Upper lobe of right lung (tissue), 1 donor: ENCODE measurements around the gene RAB6A. TPM values are rescaled to one million over a fixed set of nuclear protein-coding genes. Genes with fewer than 3 reads are reported as not detected.
A peak's percentile ranks its signal among the peaks of the same experiment; 100 is the strongest.
"Not testable (repeated sequence)": the region's sequence is repeated elsewhere in the genome, so short reads cannot be mapped to it uniquely, and the experiment has no call there.

ENCODE experiments used
- ATAC-seq: fragments of 200-7000 bp; cut with Tn5 transposase; one replicate; pipeline ENCODE4 v1.9.1; 2020; ENCODE audit warnings: mild to moderate bottlenecking, moderate library complexity
- DNase-seq: peaks from one replicate; pipeline ENCODE4 v3.0.0-alpha.2; 2020
- H3K27ac ChIP-seq: fragments of 200-600 bp; one replicate; pipeline ENCODE4 v1.8.0; 2022
- H3K27me3 ChIP-seq: fragments of 200-600 bp; one replicate; pipeline ENCODE4 v1.8.0; 2022; ENCODE audit warnings: mild to moderate bottlenecking
- H3K36me3 ChIP-seq: fragments of 200-600 bp; one replicate; pipeline ENCODE4 v1.8.0; 2022
- H3K4me1 ChIP-seq: fragments of 200-600 bp; one replicate; pipeline ENCODE4 v1.8.0; 2022
- H3K4me3 ChIP-seq: fragments of 200-600 bp; one replicate; pipeline ENCODE4 v1.8.0; 2022; ENCODE audit warnings: mild to moderate bottlenecking
- H3K9me3 ChIP-seq: fragments of 200-600 bp; one replicate; pipeline ENCODE4 v1.8.0; 2022
- CTCF ChIP-seq: fragments of 200-600 bp; IDR thresholded peaks from one replicate; pipeline ENCODE4 v1.8.0; 2022; ENCODE audit warnings: antibody characterized with exemption
- intact Hi-C: fragments of 100-400 bp; cut with DNase I; formaldehyde crosslinking; loops from one replicate; pipeline ENCODE4 v1.11.0; 2022
- total RNA-seq: library from RNA; stranded (reverse); fragmentation: NEBNext Ultra II Directional; extraction: Animal tissue kit (Norgen Biotek cat#: 25700); gene quantifications from one replicate; pipeline ENCODE4 v1.2.1, GENCODE V29; 2021
- donor health status: DM: no; HTN: yes; CAD: no; lungs with severe emphysema.

Gene RAB6A
- total RNA-seq, 1 donor from 2014 or later = 137 TPM

GRCh38 chr11:73787643-73788558 lies 27.0 kb upstream of the RAB6A start, which contains the start of gene MRPL48:
Gene MRPL48 (plus strand): TSS chr11:73787874. CDS start chr11:73787972, 98 bp downstream.
- Histone ChIP-seq H3K27me3 (no peaks in the 10 kb centered on the region), H3K27ac (peak within 1 kb of the TSS; percentile 92), H3K36me3 (peaks cover 3% of the 10 kb centered on the region), H3K4me3 (peak within 1 kb of the TSS; percentile 79), H3K4me1 (peaks cover 8% of the 10 kb centered on the region), H3K9me3 (no peaks in the 10 kb centered on the region)
- DNase-seq = peak; percentile 96
- intact Hi-C loops = no loop called here
- TF ChIP-seq CTCF = no peak
- ATAC-seq = peak; percentile 100

GRCh38 chr11:73787051-73787642 lies 26.3 kb upstream of the RAB6A start:
- Histone ChIP-seq H3K36me3 (peaks cover 3% of the 10 kb centered on the region), H3K27me3 (no peaks in the 10 kb centered on the region), H3K4me1 (peaks cover 8% of the 10 kb centered on the region), H3K4me3 (peak overlapping the region; percentile 79), H3K9me3 (no peaks in the 10 kb centered on the region), H3K27ac (peak overlapping the region; percentile 92)
- no peak for DNase-seq
- intact Hi-C loops = no loop called here
- no peak for TF ChIP-seq CTCF
- no peak for ATAC-seq

GRCh38 chr11:73785467-73785866 lies 24.6 kb upstream of the RAB6A start:
- H3K4me1 ChIP-seq, H3K4me3 ChIP-seq, ATAC-seq, DNase-seq, H3K27ac ChIP-seq, H3K36me3 ChIP-seq, intact Hi-C loops, H3K9me3 ChIP-seq, H3K27me3 ChIP-seq: not testable (repeated sequence)

GRCh38 chr11:73784734-73785133 lies 23.9 kb upstream of the RAB6A start:
- TF ChIP-seq CTCF = no peak
- H3K27ac ChIP-seq = no peak overlapping the region
- no peaks in the 10 kb centered on the region for H3K9me3 ChIP-seq
- ATAC-seq = no peak
- H3K36me3 ChIP-seq = no peaks in the 10 kb centered on the region
- peaks cover 8% of the 10 kb centered on the region for H3K4me1 ChIP-seq
- DNase-seq = no peak
- no peak overlapping the region for H3K4me3 ChIP-seq
- no peaks in the 10 kb centered on the region for H3K27me3 ChIP-seq
- intact Hi-C loops = no loop called here

GRCh38 chr11:73784080-73784634 lies 23.3 kb upstream of the RAB6A start:
- ATAC-seq (no peak), DNase-seq (no peak)
- Histone ChIP-seq H3K4me1 (peaks cover 8% of the 10 kb centered on the region), H3K27ac (no peak overlapping the region), H3K36me3 (no peaks in the 10 kb centered on the region), H3K4me3 (no peak overlapping the region), H3K27me3 (no peaks in the 10 kb centered on the region), H3K9me3 (no peaks in the 10 kb centered on the region)
- no peak for TF ChIP-seq CTCF
- intact Hi-C loops = no loop called here
